Mesodermal cell (in vitro differentiated cells): ENCODE data around the gene RTRAF.

ENCODE experiments used
- H3K27ac ChIP-seq: 2 replicates; pipeline ENCODE4 v1.7.0; 2013; ENCODE audit warnings: mild to moderate bottlenecking, low read depth, low read length, moderate library complexity; ENCODE audit not compliant: severe bottlenecking
- H3K36me3 ChIP-seq: 2 replicates; pipeline ENCODE4 v1.7.1; 2013; ENCODE audit warnings: mild to moderate bottlenecking, low read length, moderate library complexity; ENCODE audit not compliant: control insufficient read depth, insufficient read depth
- H3K4me1 ChIP-seq: one replicate; pipeline ENCODE4 v1.7.1; 2013; ENCODE audit warnings: mild to moderate bottlenecking, low read length; ENCODE audit not compliant: insufficient read depth, control insufficient read depth, poor library complexity, severe bottlenecking
- H3K4me3 ChIP-seq: 2 replicates; pipeline ENCODE4 v1.7.0; 2013; ENCODE audit warnings: low read length, control low read depth, mild to moderate bottlenecking; ENCODE audit not compliant: insufficient read depth, poor library complexity, severe bottlenecking; ENCODE audit errors: extremely low read depth
- H3K9me3 ChIP-seq: 2 replicates; pipeline ENCODE4 v1.7.1; 2013; ENCODE audit warnings: mild to moderate bottlenecking, low read length, moderate library complexity; ENCODE audit not compliant: control insufficient read depth
- WGBS, 2 experiments: methylation state at CpG; one replicate each; pipeline ENCODE4 v1.1.5; 2013; ENCODE audit warnings: missing lambda C conversion rate in 2 of 2; ENCODE audit not compliant: insufficient coverage in 2 of 2; 5-methylcytosine and 5-hydroxymethylcytosine counted together

The RTRAF gene

GRCh38 chr14:51963286-51963685 is 26.1 kb upstream of the RTRAF start:
- no peak overlapping the region for H3K27ac ChIP-seq
- H3K4me3 ChIP-seq = no peak overlapping the region
- peaks cover 4% of the 10 kb centered on the region for H3K4me1 ChIP-seq
- peaks cover 12% of the 10 kb centered on the region for H3K36me3 ChIP-seq
- WGBS, 2 experiments = 100% methylated on average over 4 of the region's 4 CpGs; no CpG with 5 or more reads in 1 of the 2 experiments
- peaks cover 10% of the 10 kb centered on the region for H3K9me3 ChIP-seq

- no CpG with 5 or more reads among the region's 2 CpGs for WGBS, 2 experiments
- H3K27ac ChIP-seq = no peak overlapping the region
Measured at GRCh38 chr14:51967521-51967920, 21.8 kb upstream of the RTRAF start.

GRCh38 chr14:51969852-51970540 is 19.4 kb upstream of the RTRAF start:
- H3K27ac ChIP-seq = no peak overlapping the region
- no peaks in the 10 kb centered on the region for H3K4me1 ChIP-seq
- no peaks in the 10 kb centered on the region for H3K9me3 ChIP-seq
- no peaks in the 10 kb centered on the region for H3K36me3 ChIP-seq
- no peak overlapping the region for H3K4me3 ChIP-seq
- 88 to 93% methylated on average over 5 of the region's 6 CpGs for WGBS, 2 experiments

More at GRCh38 chr14:51967521-51967920, 21.8 kb upstream of the RTRAF start:
- Histone ChIP-seq H3K9me3 (no peaks in the 10 kb centered on the region), H3K4me3 (no peak overlapping the region), H3K36me3 (no peaks in the 10 kb centered on the region), H3K4me1 (no peaks in the 10 kb centered on the region)

- Histone ChIP-seq H3K9me3 (no peaks in the 10 kb centered on the region), H3K4me1 (no peaks in the 10 kb centered on the region), H3K27ac (no peak overlapping the region), H3K4me3 (no peak overlapping the region), H3K36me3 (no peaks in the 10 kb centered on the region)
- 80 to 99% methylated on average over 3 to 6 of the region's 7 CpGs for WGBS, 2 experiments
Measured at GRCh38 chr14:51972566-51972965, 16.8 kb upstream of the RTRAF start.

GRCh38 chr14:51977075-51977474 is 12.3 kb upstream of the RTRAF start:
- Histone ChIP-seq H3K27ac (no peak overlapping the region), H3K4me3 (no peak overlapping the region), H3K9me3 (no peaks in the 10 kb centered on the region), H3K36me3 (no peaks in the 10 kb centered on the region), H3K4me1 (no peaks in the 10 kb centered on the region)
- WGBS, 2 experiments = 94 to 97% methylated on average over 5 of the region's 5 CpGs

GRCh38 chr14:51978681-51979085 is 10.7 kb upstream of the RTRAF start:
- Histone ChIP-seq H3K9me3 (no peaks in the 10 kb centered on the region), H3K27ac (peak overlapping the region; percentile 51), H3K4me1 (no peaks in the 10 kb centered on the region), H3K4me3 (no peak overlapping the region), H3K36me3 (no peaks in the 10 kb centered on the region)
- 40% methylated on average over 2 of the region's 2 CpGs; no CpG with 5 or more reads in 1 of the 2 experiments for WGBS, 2 experiments

- H3K4me3 ChIP-seq = no peak overlapping the region
- H3K9me3 ChIP-seq = no peaks in the 10 kb centered on the region
- H3K4me1 ChIP-seq = no peaks in the 10 kb centered on the region
- H3K27ac ChIP-seq = peak overlapping the region; percentile 51
- no peaks in the 10 kb centered on the region for H3K36me3 ChIP-seq
- 24 to 26% methylated on average over 14 to 17 of the region's 17 CpGs for WGBS, 2 experiments
Measured at GRCh38 chr14:51979088-51979709, 10.1 kb upstream of the RTRAF start.

GRCh38 chr14:51981218-51981854 is 8.0 kb upstream of the RTRAF start:
- 84 to 100% methylated on average over 3 to 4 of the region's 4 CpGs for WGBS, 2 experiments
- no peaks in the 10 kb centered on the region for H3K36me3 ChIP-seq
- no peaks in the 10 kb centered on the region for H3K9me3 ChIP-seq
- H3K27ac ChIP-seq = no peak overlapping the region
- H3K4me3 ChIP-seq = no peak overlapping the region
- no peaks in the 10 kb centered on the region for H3K4me1 ChIP-seq

- no peaks in the 10 kb centered on the region for H3K9me3 ChIP-seq
- H3K36me3 ChIP-seq = peaks cover 13% of the 10 kb centered on the region
- no peak overlapping the region for H3K4me3 ChIP-seq
- 80% methylated on average over 1 of the region's 1 CpG; no CpG with 5 or more reads in 1 of the 2 experiments for WGBS, 2 experiments
- H3K4me1 ChIP-seq = peaks cover 4% of the 10 kb centered on the region
- H3K27ac ChIP-seq = no peak overlapping the region
Measured at GRCh38 chr14:51988221-51988620, 1.1 kb upstream of the RTRAF start.

- H3K4me1 ChIP-seq = peaks cover 4% of the 10 kb centered on the region
- H3K9me3 ChIP-seq = no peaks in the 10 kb centered on the region
- WGBS, 2 experiments = no CpG with 5 or more reads among the region's 3 CpGs
- peak overlapping the region; percentile 98 for H3K4me3 ChIP-seq
- peaks cover 21% of the 10 kb centered on the region for H3K36me3 ChIP-seq
- H3K27ac ChIP-seq = no peak overlapping the region
Measured at GRCh38 chr14:51990488-51990887, 1.1 kb downstream of the RTRAF start.
